HEK293 (cell line): ENCODE results near the gene TYRO3.
"Not testable (repeated sequence)": the region's sequence is repeated elsewhere in the genome, so short reads cannot be mapped to it uniquely, and the experiment has no call there.

ENCODE experiments used
- CTCF ChIA-PET: fragments of 350-600 bp; formaldehyde crosslinking; extraction: SDS; loops from one replicate; lab custom pipeline; 2021; ENCODE audit warnings: antibody characterized with exemption; lab: Yijun Ruan, JAX
- POLR2A ChIA-PET: fragments of 300-600 bp; formaldehyde crosslinking; extraction: SDS; loops from one replicate; lab custom pipeline; 2020; ENCODE audit warnings: antibody characterized with exemption, inconsistent platforms; lab: Yijun Ruan, JAX
- H3K27ac ChIP-seq: fragments of 200-500 bp; sonication (Bioruptor generic); 2 replicates; pipeline ENCODE4 v1.5.1; 2014; ENCODE audit warnings: low read depth, low read length, control low read depth, inconsistent platforms; ENCODE audit errors: extremely low read depth
- H3K36me3 ChIP-seq, 2 experiments: fragments of 200-500 bp in 1 of 2; sonication (Bioruptor generic) in 1 of 2; 1 replicate in 1 of 2; 2 replicates in 1 of 2; pipeline ENCODE4 v1.5.1; 2014 to 2017; ENCODE audit warnings: inconsistent platforms in 2 of 2, low read length in 2 of 2; ENCODE audit not compliant: control insufficient read depth in 2 of 2, insufficient read depth in 1 of 2
- H3K4me1 ChIP-seq: fragments of 200-500 bp; sonication (Bioruptor generic); 2 replicates; pipeline ENCODE4 v1.5.1; 2014; ENCODE audit warnings: mild to moderate bottlenecking, low read length, inconsistent platforms; ENCODE audit not compliant: control insufficient read depth, insufficient read depth
- H3K4me3 ChIP-seq: 2 replicates; pipeline ENCODE4 v1.5.1; 2011; ENCODE audit warnings: low read depth, mild to moderate bottlenecking, control low read depth, low read length, moderate library complexity
- H3K9me3 ChIP-seq: fragments of 200-500 bp; sonication (Bioruptor generic); 2 replicates; pipeline ENCODE4 v1.5.1; 2014; ENCODE audit warnings: low read depth, low read length, inconsistent platforms; ENCODE audit not compliant: control insufficient read depth, insufficient read depth
- BCL11A ChIP-seq: fragments of 450-650 bp; formaldehyde crosslinking; IDR thresholded peaks from 2 replicates; pipeline ENCODE4 v1.5.1; 2016; ENCODE audit warnings: low read depth, missing biosample characterization, missing genetic modification characterization
- HOXC10 ChIP-seq: sonication (generic); formaldehyde crosslinking; IDR thresholded peaks from 2 replicates; pipeline ENCODE4 v1.8.1; 2023; ENCODE audit warnings: mild to moderate bottlenecking, missing genetic modification reagents
- MYNN ChIP-seq: fragments of 450-650 bp; formaldehyde crosslinking; IDR thresholded peaks from 2 replicates; pipeline ENCODE4 v1.5.1; 2016; ENCODE audit warnings: missing biosample characterization, missing genetic modification characterization, borderline replicate concordance
- ZBTB20 ChIP-seq: fragments of 450-650 bp; formaldehyde crosslinking; IDR thresholded peaks from 2 replicates; pipeline ENCODE4 v1.5.1; 2016; ENCODE audit warnings: missing biosample characterization, missing genetic modification characterization
- ZBTB21 ChIP-seq: fragments of 450-650 bp; formaldehyde crosslinking; IDR thresholded peaks from 2 replicates; pipeline ENCODE4 v1.5.1; 2017; ENCODE audit warnings: missing biosample characterization, missing genetic modification characterization
- ZNF133 ChIP-seq: fragments of 450-650 bp; formaldehyde crosslinking; IDR thresholded peaks from 2 replicates; pipeline ENCODE4 v1.5.1; 2016; ENCODE audit warnings: missing biosample characterization, missing genetic modification characterization
- ZNF174 ChIP-seq: fragments of 450-650 bp; formaldehyde crosslinking; IDR thresholded peaks from 2 replicates; pipeline ENCODE4 v1.5.0; 2017; ENCODE audit warnings: missing biosample characterization, mild to moderate bottlenecking, missing genetic modification characterization
- ZNF26 ChIP-seq: fragments of 450-650 bp; formaldehyde crosslinking; IDR thresholded peaks from 2 replicates; pipeline ENCODE4 v1.5.1; 2016; ENCODE audit warnings: missing biosample characterization, missing genetic modification characterization
- ZNF354C ChIP-seq: fragments of 450-650 bp; formaldehyde crosslinking; IDR thresholded peaks from 2 replicates; pipeline ENCODE4 v1.5.1; 2016; ENCODE audit warnings: missing biosample characterization, missing genetic modification characterization, low read depth, borderline replicate concordance
- ZNF394 ChIP-seq: fragments of 450-650 bp; formaldehyde crosslinking; IDR thresholded peaks from 2 replicates; pipeline ENCODE4 v1.5.1; 2016; ENCODE audit warnings: missing biosample characterization, missing genetic modification characterization, mild to moderate bottlenecking, moderate library complexity, borderline replicate concordance
- ZNF398 ChIP-seq: fragments of 450-650 bp; formaldehyde crosslinking; IDR thresholded peaks from 2 replicates; pipeline ENCODE4 v1.5.1; 2017; ENCODE audit warnings: missing biosample characterization, missing genetic modification characterization
- ZNF404 ChIP-seq: fragments of 450-650 bp; formaldehyde crosslinking; IDR thresholded peaks from 2 replicates; pipeline ENCODE4 v1.5.1; 2017; ENCODE audit warnings: missing biosample characterization, missing genetic modification characterization
- ZNF416 ChIP-seq: fragments of 450-650 bp; formaldehyde crosslinking; IDR thresholded peaks from 2 replicates; pipeline ENCODE4 v1.5.1; 2016; ENCODE audit warnings: missing biosample characterization, missing genetic modification characterization
- ZNF544 ChIP-seq: fragments of 450-650 bp; formaldehyde crosslinking; IDR thresholded peaks from 2 replicates; pipeline ENCODE4 v1.5.0; 2017; ENCODE audit warnings: missing biosample characterization, missing genetic modification characterization
- ZSCAN16 ChIP-seq: fragments of 450-650 bp; formaldehyde crosslinking; IDR thresholded peaks from 2 replicates; pipeline ENCODE4 v1.5.1; 2016; ENCODE audit warnings: missing biosample characterization, missing genetic modification characterization

The TYRO3 gene

GRCh38 chr15:41568350-41569017, 9.5 kb downstream of the TYRO3 start:
- Histone ChIP-seq H3K9me3 (no peaks in the 10 kb centered on the region), H3K4me1 (peaks cover 3% of the 10 kb centered on the region), H3K36me3 (peaks cover 0 to 43% of the 10 kb centered on the region in 2 experiments; a peak in 1 of 3 replicates), H3K27ac (no peak overlapping the region), H3K4me3 (no peak overlapping the region)
- ChIA-PET POLR2A (interaction anchor here (1.2 kb wide), 1 partner anchor 10 kb away, joined by 6 read pairs; the partner anchor contains the start of gene TYRO3), CTCF (interaction anchor here (1.0 to 1.1 kb wide), 2 partner anchors 10 to 102 kb away, joined by 3 to 4 read pairs; no protein-coding TSS in a partner anchor)
- TF ChIP-seq ZBTB21 (tag by site-specific recombination) (no peak), ZBTB20 (tag by site-specific recombination) (0 out of 2 replicates have a peak, but pooled peaks have one; percentile 15)

GRCh38 chr15:41569232-41569631, 10.2 kb downstream of the TYRO3 start:
- POLR2A ChIA-PET: interaction anchor here (1.2 kb wide), 1 partner anchor 11 kb away, joined by 6 read pairs; the partner anchor contains the start of gene TYRO3
- not testable (repeated sequence) for H3K9me3 ChIP-seq, H3K4me1 ChIP-seq, H3K4me3 ChIP-seq, H3K27ac ChIP-seq
- CTCF ChIA-PET: interaction anchor here (1.1 to 1.2 kb wide), 2 partner anchors 9 to 103 kb away, joined by 3 to 6 read pairs; no protein-coding TSS in a partner anchor
- H3K36me3 ChIP-seq: peaks cover 0 to 43% of the 10 kb centered on the region in 2 experiments; a peak in 1 of 3 replicates

- CTCF ChIA-PET: interaction anchor here (1.4 kb wide), 1 partner anchor 10 kb away, joined by 7 read pairs; no protein-coding TSS in a partner anchor
- no peaks in the 10 kb centered on the region for H3K9me3 ChIP-seq
- TF ChIP-seq ZNF398 (tag by site-specific recombination) (no peak), ZNF394 (tag by site-specific recombination) (no peak), ZNF354C (tag by site-specific recombination) (no peak), MYNN (no peak)
- TF ChIP-seq, all 188 proteins: peak for 0
- no peak overlapping the region for H3K4me3 ChIP-seq
- POLR2A ChIA-PET: no interaction called here
- H3K4me1 ChIP-seq: peaks cover 3% of the 10 kb centered on the region
- peaks cover 0 to 54% of the 10 kb centered on the region in 2 experiments; a peak in 1 of 3 replicates for H3K36me3 ChIP-seq
- H3K27ac ChIP-seq: no peak overlapping the region
Observed at GRCh38 chr15:41570764-41571163, 11.8 kb downstream of the TYRO3 start.

- CTCF ChIA-PET: no interaction called here
- H3K36me3 ChIP-seq: peaks cover 0 to 58% of the 10 kb centered on the region in 2 experiments; a peak in 1 of 3 replicates
- no peak overlapping the region for H3K27ac ChIP-seq
- POLR2A ChIA-PET: no interaction called here
- H3K4me3 ChIP-seq: no peak overlapping the region
- TF ChIP-seq ZNF416 (tag by site-specific recombination): no peak
- TF ChIP-seq, all 188 proteins: peak for 0
- no peaks in the 10 kb centered on the region; the same call in 1 of the 2 replicates for H3K4me1 ChIP-seq
- no peaks in the 10 kb centered on the region for H3K9me3 ChIP-seq
Observed at GRCh38 chr15:41571948-41572347, 12.9 kb downstream of the TYRO3 start.

- TF ChIP-seq ZNF174 (tag by site-specific recombination) (no peak), ZNF133 (tag by site-specific recombination) (no peak), ZNF544 (tag by site-specific recombination) (no peak), HOXC10 (no peak), ZNF26 (tag by site-specific recombination) (no peak), ZSCAN16 (tag by site-specific recombination) (no peak), ZNF404 (no peak), BCL11A (tag by site-specific recombination) (no peak)
- TF ChIP-seq, all 188 proteins: peak for 0
Observed at GRCh38 chr15:41572866-41573265, 13.9 kb downstream of the TYRO3 start.

More at GRCh38 chr15:41572866-41573265, 13.9 kb downstream of the TYRO3 start:
- Histone ChIP-seq H3K9me3 (no peaks in the 10 kb centered on the region), H3K27ac (no peak overlapping the region), H3K4me1 (no peaks in the 10 kb centered on the region), H3K4me3 (no peak overlapping the region), H3K36me3 (peaks cover 0 to 60% of the 10 kb centered on the region in 2 experiments; a peak in 2 of 3 replicates)
- CTCF ChIA-PET: no interaction called here
- POLR2A ChIA-PET: no interaction called here
